ENCODE measurements around the gene ATMIN. TPM values are rescaled to one million over a fixed set of nuclear protein-coding genes. Genes with fewer than 3 reads are reported as not detected.

The ATMIN gene
- total RNA-seq, 1 donor from 2014 or later: 47.0 TPM

DNA sequence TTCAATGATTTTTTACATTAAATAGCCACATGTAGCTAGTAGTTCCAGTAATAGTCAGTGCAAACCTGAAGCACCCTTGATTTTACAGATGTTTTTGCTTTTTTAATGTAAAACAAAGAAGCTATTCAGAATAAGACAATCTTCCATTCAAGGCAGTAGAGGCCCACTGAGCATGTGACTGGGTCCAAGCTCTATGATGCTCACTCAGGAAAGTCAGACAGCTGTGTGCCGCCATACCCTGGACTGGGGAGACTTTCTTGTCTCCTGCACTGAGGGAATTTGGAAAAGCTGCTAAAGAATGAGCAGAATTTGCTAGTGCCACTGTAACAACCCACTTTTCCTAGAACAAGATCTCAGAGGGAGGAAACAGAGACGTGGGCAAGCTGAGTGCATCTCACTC is 17.1 kb upstream of the ATMIN start:
- no peaks in the 10 kb centered on the region for H3K27me3 Mint-ChIP-seq
- DNase-seq (ENCODE audit: extremely low spot score, unreplicated experiment): no peak
- peaks cover 7% of the 10 kb centered on the region for H3K36me3 Mint-ChIP-seq
- no peak overlapping the region for H3K27ac Mint-ChIP-seq
- no peak overlapping the region for H3K4me3 Mint-ChIP-seq
- H3K4me1 Mint-ChIP-seq (ENCODE audit: unreplicated experiment): no peaks in the 10 kb centered on the region
- TF ChIP-seq, protein P1, sequence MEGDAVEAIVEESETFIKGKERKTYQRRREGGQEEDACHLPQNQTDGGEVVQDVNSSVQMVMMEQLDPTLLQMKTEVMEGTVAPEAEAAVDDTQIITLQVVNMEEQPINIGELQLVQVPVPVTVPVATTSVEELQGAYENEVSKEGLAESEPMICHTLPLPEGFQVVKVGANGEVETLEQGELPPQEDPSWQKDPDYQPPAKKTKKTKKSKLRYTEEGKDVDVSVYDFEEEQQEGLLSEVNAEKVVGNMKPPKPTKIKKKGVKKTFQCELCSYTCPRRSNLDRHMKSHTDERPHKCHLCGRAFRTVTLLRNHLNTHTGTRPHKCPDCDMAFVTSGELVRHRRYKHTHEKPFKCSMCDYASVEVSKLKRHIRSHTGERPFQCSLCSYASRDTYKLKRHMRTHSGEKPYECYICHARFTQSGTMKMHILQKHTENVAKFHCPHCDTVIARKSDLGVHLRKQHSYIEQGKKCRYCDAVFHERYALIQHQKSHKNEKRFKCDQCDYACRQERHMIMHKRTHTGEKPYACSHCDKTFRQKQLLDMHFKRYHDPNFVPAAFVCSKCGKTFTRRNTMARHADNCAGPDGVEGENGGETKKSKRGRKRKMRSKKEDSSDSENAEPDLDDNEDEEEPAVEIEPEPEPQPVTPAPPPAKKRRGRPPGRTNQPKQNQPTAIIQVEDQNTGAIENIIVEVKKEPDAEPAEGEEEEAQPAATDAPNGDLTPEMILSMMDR (conservative IDR thresholded peaks at IDR 0.05): no peak
- no peaks in the 10 kb centered on the region for H3K9me3 Mint-ChIP-seq

DNA sequence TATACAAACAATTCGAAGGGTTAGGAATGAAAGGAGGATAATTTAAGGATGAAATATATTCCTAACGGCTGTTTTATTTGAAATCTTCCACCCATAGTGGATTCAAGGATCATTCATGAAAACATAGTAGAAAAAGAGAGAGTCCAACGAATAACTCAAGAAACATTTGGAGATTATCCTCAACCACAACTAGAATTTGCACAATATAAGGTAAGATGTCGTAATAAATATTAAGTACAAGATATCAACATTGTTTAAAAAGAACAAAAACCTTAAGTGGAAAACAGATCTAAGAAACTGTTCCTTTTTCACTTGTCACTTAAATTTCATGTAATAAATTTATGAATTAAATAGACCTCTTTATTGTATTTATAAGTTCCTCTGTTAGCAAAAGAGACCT is 9.2 kb upstream of the ATMIN start:
- Mint-ChIP-seq H3K27ac (no peak overlapping the region), H3K4me3 (no peak overlapping the region), H3K36me3 (peaks cover 15% of the 10 kb centered on the region), H3K27me3 (no peaks in the 10 kb centered on the region), H3K9me3 (no peaks in the 10 kb centered on the region), H3K4me1 (ENCODE audit: unreplicated experiment) (no peaks in the 10 kb centered on the region)
- DNase-seq (ENCODE audit: extremely low spot score, unreplicated experiment): no peak
- TF ChIP-seq, protein P1 (conservative IDR thresholded peaks at IDR 0.05): no peak

DNA sequence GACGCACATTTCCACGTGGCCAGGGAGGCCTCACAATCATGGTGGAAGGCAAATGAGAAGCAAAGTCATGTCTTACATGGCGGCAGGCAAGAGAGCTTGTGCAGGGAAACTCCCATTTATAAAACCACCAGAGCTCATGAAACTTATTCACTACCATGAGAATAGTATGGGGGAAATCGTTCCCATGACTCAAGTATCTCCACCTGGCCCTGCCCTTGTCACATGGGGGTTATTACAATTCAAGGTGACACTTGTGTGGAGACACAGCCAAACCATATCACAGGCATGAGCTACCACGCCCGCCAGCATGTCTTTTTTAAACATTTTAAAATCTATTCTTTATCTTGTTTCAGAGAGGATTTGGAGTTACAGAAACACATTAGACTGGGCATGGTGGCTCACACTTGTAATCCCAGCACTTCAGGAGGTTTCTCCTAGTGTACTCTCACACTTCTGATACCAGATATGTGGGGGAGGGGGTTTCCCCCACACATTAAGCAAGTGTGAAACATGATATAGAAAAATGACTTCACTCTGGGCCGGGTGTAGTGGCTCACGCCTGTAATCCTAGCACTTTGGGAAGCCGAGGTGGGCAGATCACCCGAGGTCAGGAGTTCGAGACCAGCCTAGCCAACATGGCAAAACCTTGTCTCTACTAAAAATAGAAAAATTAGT is 5.6 kb upstream of the ATMIN start:
- no peak for DNase-seq (ENCODE audit: extremely low spot score, unreplicated experiment)
- H3K27ac Mint-ChIP-seq: no peak overlapping the region
- no peaks in the 10 kb centered on the region for H3K27me3 Mint-ChIP-seq
- TF ChIP-seq, protein P1 (conservative IDR thresholded peaks at IDR 0.05): no peak
- H3K36me3 Mint-ChIP-seq: peaks cover 18% of the 10 kb centered on the region
- H3K9me3 Mint-ChIP-seq: no peaks in the 10 kb centered on the region
- H3K4me1 Mint-ChIP-seq (ENCODE audit: unreplicated experiment): no peaks in the 10 kb centered on the region
- no peak overlapping the region for H3K4me3 Mint-ChIP-seq

DNA sequence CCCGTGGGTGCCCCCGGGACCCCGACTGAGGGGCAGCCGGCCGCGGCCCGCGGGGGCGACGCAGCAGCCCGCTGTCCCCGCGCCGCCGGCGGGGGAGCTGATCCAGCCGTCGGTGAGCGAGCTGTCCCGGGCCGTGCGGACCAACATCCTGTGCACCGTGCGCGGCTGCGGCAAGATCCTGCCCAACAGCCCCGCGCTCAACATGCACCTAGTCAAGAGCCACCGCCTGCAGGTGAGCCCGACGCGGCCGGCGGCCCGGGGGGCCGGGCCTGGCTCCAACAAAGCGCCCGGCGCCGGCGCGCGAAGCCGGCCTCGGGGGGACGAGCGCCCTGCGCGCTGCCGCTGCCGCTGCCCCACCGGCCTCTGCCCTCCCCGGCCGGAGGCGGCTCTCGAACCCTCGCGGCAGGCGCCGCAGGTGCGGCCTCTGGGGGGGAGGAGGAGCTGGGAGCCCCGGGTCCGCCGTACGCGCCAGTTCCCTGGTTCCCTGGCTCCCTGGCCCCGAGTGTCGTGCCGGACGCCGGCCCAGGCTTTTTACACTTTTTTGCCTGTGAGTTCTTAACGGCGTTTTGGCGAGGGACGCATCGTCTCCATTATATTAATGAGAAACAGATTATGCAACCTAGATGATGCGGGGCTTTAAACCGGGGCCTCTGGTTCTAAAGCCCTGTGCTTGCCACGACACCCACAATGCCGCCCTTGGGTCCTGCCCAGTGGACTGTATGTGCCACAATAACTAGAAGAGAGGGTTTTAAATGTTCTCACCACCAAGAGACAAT is 521 bp downstream of the ATMIN start:
- peaks cover 24% of the 10 kb centered on the region for H3K36me3 Mint-ChIP-seq
- H3K4me3 Mint-ChIP-seq: peak overlapping the region; percentile 93
- DNase-seq (ENCODE audit: extremely low spot score, unreplicated experiment): no peak
- TF ChIP-seq, protein P1 (conservative IDR thresholded peaks at IDR 0.05): no peak
- H3K4me1 Mint-ChIP-seq (ENCODE audit: unreplicated experiment): peaks cover 16% of the 10 kb centered on the region
- no peaks in the 10 kb centered on the region for H3K9me3 Mint-ChIP-seq
- H3K27ac Mint-ChIP-seq: peak overlapping the region; percentile 95
- H3K27me3 Mint-ChIP-seq: no peaks in the 10 kb centered on the region

DNA sequence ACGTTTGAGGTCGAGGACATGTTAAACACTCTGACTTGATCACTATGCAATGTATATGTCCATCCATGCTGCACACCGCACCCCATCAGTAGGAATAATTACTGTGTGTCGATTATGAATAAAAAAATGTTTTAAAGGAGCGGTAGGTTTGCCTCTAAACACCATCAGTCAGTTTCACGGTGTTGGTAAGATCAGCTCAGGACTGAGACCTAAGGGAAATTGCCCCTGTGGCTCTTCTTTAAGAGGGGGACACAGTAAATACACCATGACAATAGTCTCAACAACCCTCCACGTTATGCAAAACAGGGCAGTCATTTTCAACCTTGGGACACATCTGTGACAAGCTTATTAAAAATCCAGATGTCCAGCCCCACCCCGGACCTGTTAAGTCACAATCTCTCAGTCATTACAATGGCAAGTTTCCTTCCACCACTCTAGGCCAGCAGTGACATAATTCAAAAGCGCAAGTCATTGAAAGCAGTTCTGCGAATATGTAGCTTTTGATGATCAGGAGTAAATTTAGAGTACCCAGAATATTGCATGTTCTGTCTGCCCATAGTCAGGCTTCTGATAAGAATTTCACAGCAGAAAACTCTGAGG is 1.2 kb downstream of the ATMIN start:
- Mint-ChIP-seq H3K36me3 (peaks cover 24% of the 10 kb centered on the region), H3K27ac (peak overlapping the region; percentile 95), H3K4me3 (peak overlapping the region; percentile 93), H3K27me3 (no peaks in the 10 kb centered on the region), H3K4me1 (ENCODE audit: unreplicated experiment) (peaks cover 16% of the 10 kb centered on the region), H3K9me3 (no peaks in the 10 kb centered on the region)
- TF ChIP-seq, protein P1 (conservative IDR thresholded peaks at IDR 0.05): no peak
- no peak for DNase-seq (ENCODE audit: extremely low spot score, unreplicated experiment)
